CD14-positive monocyte (primary cell): ENCODE measurements around the gene DHRS7B. TPM values are rescaled to one million over a fixed set of nuclear protein-coding genes. Genes with fewer than 3 reads are reported as not detected.
A peak's percentile ranks its signal among the peaks of the same experiment; 100 is the strongest.

ENCODE experiments used
- DNase-seq, 3 donors: peaks; one replicate each; pipeline ENCODE4 v3.0.0-alpha.2; 2011 to 2022
- H2AFZ ChIP-seq: 2 replicates; pipeline ENCODE4 v1.6.0; 2012; ENCODE audit warnings: mild to moderate bottlenecking, low read depth, low read length, inconsistent platforms; ENCODE audit not compliant: insufficient read depth, poor library complexity, severe bottlenecking
- H3K27ac ChIP-seq, 2 donors: 1 replicate in 1 of 2; 2 replicates in 1 of 2; pipeline ENCODE4 v1.5.1; 2012 to 2013; ENCODE audit warnings: low read length in 2 of 2, control low read depth in 1 of 2, inconsistent platforms in 1 of 2, low read depth in 1 of 2, mild to moderate bottlenecking in 1 of 2
- H3K27me3 ChIP-seq, 2 donors: one replicate each; pipeline versions ENCODE4 v1.6.0 to v1.6.1; 2011 to 2013; ENCODE audit warnings: low read length in 2 of 2; ENCODE audit not compliant: control insufficient read depth in 2 of 2, insufficient read depth in 2 of 2
- H3K36me3 ChIP-seq, 2 donors: replicated peaks in 1 of 2; 1 replicate in 1 of 2; 2 replicates in 1 of 2; pipeline versions ENCODE4 v1.5.1 to v1.6.1; 2012 to 2013; ENCODE audit warnings: low read length in 2 of 2, control low read depth in 1 of 2, inconsistent platforms in 1 of 2, mild to moderate bottlenecking in 1 of 2; ENCODE audit not compliant: insufficient read depth in 2 of 2, control insufficient read depth in 1 of 2
- H3K4me1 ChIP-seq, 2 donors: 1 replicate in 1 of 2; 2 replicates in 1 of 2; pipeline versions ENCODE4 v1.5.1 to v1.6.1; 2012 to 2013; ENCODE audit warnings: low read length in 2 of 2, control low read depth in 1 of 2, inconsistent platforms in 1 of 2, mild to moderate bottlenecking in 1 of 2, moderate library complexity in 1 of 2; ENCODE audit not compliant: insufficient read depth in 2 of 2, control insufficient read depth in 1 of 2
- H3K4me2 ChIP-seq: replicated peaks from 2 replicates; pipeline ENCODE3; 2012; ENCODE audit warnings: low read length, moderate library complexity, mild to moderate bottlenecking; ENCODE audit not compliant: poor library complexity, severe bottlenecking; ENCODE audit errors: extremely low read depth
- H3K4me3 ChIP-seq, 3 experiments: fragments of 200-600 bp in 1 of 3; sonication (generic) in 1 of 3; replicated peaks in 1 of 3; 1 replicate in 2 of 3; 2 replicates in 1 of 3; pipeline ENCODE4 v1.5.1; 2011 to 2013; ENCODE audit warnings: low read length in 3 of 3, mild to moderate bottlenecking in 3 of 3, control low read depth in 2 of 3, low read depth in 2 of 3, inconsistent platforms in 1 of 3, moderate library complexity in 1 of 3
- H3K79me2 ChIP-seq: 2 replicates; pipeline ENCODE4 v1.6.0; 2012; ENCODE audit warnings: mild to moderate bottlenecking, control low read depth, inconsistent platforms, low read length, moderate library complexity; ENCODE audit not compliant: insufficient read depth
- H3K9ac ChIP-seq: 2 replicates; pipeline ENCODE4 v1.6.0; 2017; ENCODE audit warnings: low read length, mild to moderate bottlenecking; ENCODE audit not compliant: insufficient read depth, poor library complexity, severe bottlenecking
- H3K9me3 ChIP-seq, 2 donors: replicated peaks in 1 of 2; 1 replicate in 1 of 2; 2 replicates in 1 of 2; pipeline versions ENCODE4 v1.5.1 to v1.6.1; 2012 to 2013; ENCODE audit warnings: low read length in 2 of 2, control low read depth in 1 of 2; ENCODE audit not compliant: control insufficient read depth in 1 of 2, insufficient read depth in 1 of 2
- H4K20me1 ChIP-seq: 2 replicates; pipeline ENCODE4 v1.6.0; 2012; ENCODE audit warnings: mild to moderate bottlenecking, low read length, control low read depth, moderate library complexity; ENCODE audit not compliant: insufficient read depth
- H3K27ac Mint-ChIP-seq, 7 donors: one replicate each; pipeline ENCODE4 v1.8.0; 2020; ENCODE audit warnings: mild to moderate bottlenecking in 7 of 7, mixed read lengths in 7 of 7, moderate library complexity in 6 of 7, inconsistent platforms in 2 of 7
- H3K27me3 Mint-ChIP-seq, 3 donors: one replicate each; pipeline ENCODE4 v1.8.0; 2021 to 2022; ENCODE audit warnings: low read depth in 3 of 3, mild to moderate bottlenecking in 3 of 3, mixed read lengths in 3 of 3, moderate library complexity in 3 of 3, inconsistent platforms in 1 of 3
- H3K36me3 Mint-ChIP-seq, 2 donors: one replicate each; pipeline ENCODE4 v1.8.0; 2020; ENCODE audit warnings: mixed read lengths in 2 of 2, inconsistent platforms in 1 of 2, mild to moderate bottlenecking in 1 of 2
- H3K4me1 Mint-ChIP-seq: one replicate; pipeline ENCODE4 v1.8.0; 2020; ENCODE audit warnings: mild to moderate bottlenecking, mixed read lengths
- H3K4me3 Mint-ChIP-seq, 2 donors: one replicate each; pipeline ENCODE4 v1.8.0; 2020; ENCODE audit warnings: mild to moderate bottlenecking in 2 of 2, mixed read lengths in 2 of 2, moderate library complexity in 1 of 2
- H3K9me3 Mint-ChIP-seq, 7 donors: one replicate each; pipeline ENCODE4 v1.8.0; 2020 to 2022; ENCODE audit warnings: mixed read lengths in 7 of 7, mild to moderate bottlenecking in 6 of 7, moderate library complexity in 6 of 7, inconsistent platforms in 2 of 7
- WGBS: methylation state at CpG from one replicate; pipeline ENCODE4 v1.1.5; 2013; ENCODE audit warnings: missing lambda C conversion rate; ENCODE audit not compliant: insufficient coverage; 5-methylcytosine and 5-hydroxymethylcytosine counted together
- intact Hi-C, 2 donors: fragments of 100-400 bp; cut with micrococcal nuclease; formaldehyde crosslinking; loops; one replicate each; pipeline versions ENCODE4 v1.15.0 to v1.15.1; 2023
- polyA plus RNA-seq, 3 donors: library from polyadenylated mRNA; depleted of rRNA in 1 of 3; unstranded in 2 of 3; stranded (reverse) in 1 of 3; fragments of 300-500 nt in 2 of 3; fragments of >200 nt in 1 of 3; fragmentation: Illumina TruSeq in 2 of 3; gene quantifications; 1 replicate in 2 of 3; 2 replicates in 1 of 3; pipeline ENCODE4 v1.2.3, GENCODE V29; 2012 to 2021
- TF ChIP-seq, protein P1 (sequence below): fragments of 200-600 bp; IDR thresholded peaks from one replicate; pipeline ENCODE4 v1.8.0; 2022; ENCODE audit warnings: antibody characterized with exemption, mild to moderate bottlenecking

Gene DHRS7B
- polyA plus RNA-seq, 3 donors: 23.2 to 37.8 (median 33.9) TPM

DNA sequence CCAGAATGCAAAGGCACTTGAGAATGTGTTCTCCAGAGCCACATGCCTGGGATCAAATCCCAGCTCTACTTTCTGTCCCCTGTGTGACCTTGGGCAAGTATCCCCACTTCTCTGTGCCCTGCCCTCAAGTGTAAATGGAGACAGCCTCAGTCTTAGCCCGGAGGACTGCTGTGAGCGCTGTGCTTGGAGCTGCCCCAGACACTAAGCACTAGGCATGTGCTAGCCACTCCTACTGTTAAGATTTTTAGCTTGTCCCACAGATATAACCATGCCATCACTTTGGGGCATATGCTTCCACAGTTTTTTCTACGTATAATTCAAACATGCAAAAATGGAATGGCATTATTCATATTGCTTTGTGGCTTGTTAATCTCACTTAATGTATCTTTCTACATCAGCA is 57.8 kb downstream of the DHRS7B start:
- no peaks in the 10 kb centered on the region for H4K20me1 ChIP-seq
- no peak overlapping the region for H3K4me2 ChIP-seq
- TF ChIP-seq, protein P1, sequence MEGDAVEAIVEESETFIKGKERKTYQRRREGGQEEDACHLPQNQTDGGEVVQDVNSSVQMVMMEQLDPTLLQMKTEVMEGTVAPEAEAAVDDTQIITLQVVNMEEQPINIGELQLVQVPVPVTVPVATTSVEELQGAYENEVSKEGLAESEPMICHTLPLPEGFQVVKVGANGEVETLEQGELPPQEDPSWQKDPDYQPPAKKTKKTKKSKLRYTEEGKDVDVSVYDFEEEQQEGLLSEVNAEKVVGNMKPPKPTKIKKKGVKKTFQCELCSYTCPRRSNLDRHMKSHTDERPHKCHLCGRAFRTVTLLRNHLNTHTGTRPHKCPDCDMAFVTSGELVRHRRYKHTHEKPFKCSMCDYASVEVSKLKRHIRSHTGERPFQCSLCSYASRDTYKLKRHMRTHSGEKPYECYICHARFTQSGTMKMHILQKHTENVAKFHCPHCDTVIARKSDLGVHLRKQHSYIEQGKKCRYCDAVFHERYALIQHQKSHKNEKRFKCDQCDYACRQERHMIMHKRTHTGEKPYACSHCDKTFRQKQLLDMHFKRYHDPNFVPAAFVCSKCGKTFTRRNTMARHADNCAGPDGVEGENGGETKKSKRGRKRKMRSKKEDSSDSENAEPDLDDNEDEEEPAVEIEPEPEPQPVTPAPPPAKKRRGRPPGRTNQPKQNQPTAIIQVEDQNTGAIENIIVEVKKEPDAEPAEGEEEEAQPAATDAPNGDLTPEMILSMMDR: no peak
- no peaks in the 10 kb centered on the region for H3K27me3 ChIP-seq
- H3K36me3 Mint-ChIP-seq: peaks cover 57 to 82% of the 10 kb centered on the region in 2 donors
- no peak overlapping the region for H3K4me3 ChIP-seq
- H3K9ac ChIP-seq: no peak overlapping the region
- peaks cover 9 to 10% of the 10 kb centered on the region in 2 donors for H3K4me1 ChIP-seq
- peak overlapping the region in 1 of 7 donors; percentile 23 for H3K27ac Mint-ChIP-seq
- H3K9me3 Mint-ChIP-seq: no peaks in the 10 kb centered on the region
- H2AFZ ChIP-seq: no peak overlapping the region
- 100% methylated on average over 2 of the region's 3 CpGs for WGBS
- peaks cover 8% of the 10 kb centered on the region for H3K4me1 Mint-ChIP-seq
- DNase-seq: no peak
- no peak overlapping the region for H3K4me3 Mint-ChIP-seq
- no peaks in the 10 kb centered on the region for H3K9me3 ChIP-seq
- peak overlapping the region in 1 of 2 donors; percentile 84 for H3K27ac ChIP-seq
- intact Hi-C loops: no loop called here
- no peaks in the 10 kb centered on the region for H3K79me2 ChIP-seq
- peaks cover 45 to 65% of the 10 kb centered on the region in 2 donors for H3K36me3 ChIP-seq
- H3K27me3 Mint-ChIP-seq: no peaks in the 10 kb centered on the region

DNA sequence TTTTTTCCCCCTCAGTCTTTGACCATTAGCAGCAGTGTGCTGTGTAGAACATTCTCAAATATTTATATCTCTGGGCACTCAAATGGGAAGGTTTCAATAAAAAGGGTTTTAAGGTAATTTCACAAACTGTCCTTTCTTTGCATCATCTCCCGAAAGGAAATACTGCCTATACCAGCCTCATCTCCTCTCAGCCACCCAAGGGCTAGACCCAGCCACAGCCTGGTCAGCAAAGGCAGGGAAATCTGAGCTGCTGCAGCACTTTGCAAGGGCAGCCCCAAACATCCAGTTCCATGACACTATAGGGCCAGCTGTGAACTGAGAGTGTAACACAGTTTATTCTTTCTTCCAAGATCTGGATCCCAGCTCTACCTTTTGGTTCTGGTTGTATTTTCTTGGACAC is 58.3 kb downstream of the DHRS7B start:
- Histone ChIP-seq H3K9ac (no peak overlapping the region), H3K27ac (peak overlapping the region in 1 of 2 donors; percentile 84), H3K9me3 (no peaks in the 10 kb centered on the region), H3K4me2 (no peak overlapping the region), H2AFZ (no peak overlapping the region), H3K36me3 (peaks cover 43 to 65% of the 10 kb centered on the region in 2 donors), H3K4me1 (peaks cover 9 to 10% of the 10 kb centered on the region in 2 donors), H3K4me3 (no peak overlapping the region), H3K27me3 (no peaks in the 10 kb centered on the region), H4K20me1 (no peaks in the 10 kb centered on the region), H3K79me2 (no peaks in the 10 kb centered on the region)
- Mint-ChIP-seq H3K27ac (peak overlapping the region in 2 of 7 donors; percentile 2 to 23), H3K9me3 (no peaks in the 10 kb centered on the region), H3K36me3 (peaks cover 59 to 82% of the 10 kb centered on the region in 2 donors), H3K4me1 (peaks cover 8% of the 10 kb centered on the region), H3K27me3 (no peaks in the 10 kb centered on the region), H3K4me3 (no peak overlapping the region)
- intact Hi-C loops: no loop called here
- no CpG with 5 or more reads among the region's 1 CpG for WGBS
- TF ChIP-seq, protein P1: no peak
- no peak for DNase-seq
